HG02798 (cell line): ENCODE data around the gene GCHFR.

Source experiments
- ATAC-seq: cut with Tn5 transposase; IDR thresholded peaks from one replicate; pipeline ENCODE4 v1.9.1; 2021; ENCODE audit warnings: mild to moderate bottlenecking; ENCODE audit not compliant: unreplicated experiment, poor library complexity

GCHFR gene

DNA sequence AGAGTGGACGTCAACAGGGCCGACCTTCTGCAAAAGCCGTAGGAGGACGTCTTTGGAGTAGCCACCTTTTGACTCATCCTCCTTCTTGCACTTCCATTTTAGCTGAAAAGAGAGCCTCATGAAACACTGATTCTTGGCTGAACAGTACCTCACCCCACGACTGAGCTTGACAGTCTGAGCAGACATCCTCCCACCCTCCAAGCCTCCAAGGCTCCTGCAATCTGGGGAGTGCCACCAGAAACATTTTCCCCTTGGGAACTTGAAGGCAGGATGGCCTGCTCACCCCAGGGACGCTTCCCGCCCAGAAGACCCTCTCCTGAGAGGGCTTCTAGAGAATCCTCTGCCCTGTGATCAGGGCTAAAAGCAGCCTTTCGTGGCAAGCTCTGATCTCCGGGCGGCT lies 11.1 kb downstream of the GCHFR start:
- ATAC-seq: no peak

DNA sequence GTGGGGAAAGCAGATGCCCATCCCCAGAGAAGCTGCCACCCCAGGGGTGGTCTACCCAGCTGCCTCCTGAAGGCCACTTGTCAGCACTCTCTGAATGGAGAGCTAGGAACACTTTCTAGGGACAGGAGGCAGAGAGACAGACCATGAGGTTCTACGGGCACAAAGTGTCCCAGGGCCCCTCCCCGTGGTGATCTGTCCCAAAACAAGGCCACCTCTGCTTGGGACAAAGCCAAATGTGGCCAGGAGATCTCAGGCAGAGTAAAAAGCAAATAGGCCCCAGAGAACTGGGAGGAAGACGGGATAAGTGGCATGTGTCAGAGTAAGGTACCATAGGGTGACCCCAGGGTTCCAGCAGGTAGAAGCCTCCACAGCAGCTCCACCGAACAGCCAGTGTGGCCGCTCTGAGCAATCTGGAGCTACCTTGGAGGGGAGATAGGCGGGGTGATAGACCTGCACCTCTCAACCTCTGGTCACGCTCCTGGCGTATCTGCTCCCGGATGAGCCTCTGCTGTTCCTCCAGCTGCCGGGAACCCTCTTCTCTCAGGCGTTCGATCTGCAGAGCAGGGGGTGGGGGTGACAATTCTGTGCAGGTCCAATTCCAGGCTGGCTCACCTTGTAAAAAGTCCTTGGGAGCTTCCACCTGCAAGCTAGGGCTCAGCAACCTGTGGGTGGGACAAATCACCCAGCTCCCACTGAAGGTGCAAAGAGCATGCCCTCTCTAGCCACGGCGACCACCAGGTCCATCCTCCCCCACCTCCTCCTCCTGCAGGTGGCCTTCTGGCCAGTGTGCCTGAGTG lies 12.1 kb downstream of the GCHFR start:
- ATAC-seq: no peak

DNA sequence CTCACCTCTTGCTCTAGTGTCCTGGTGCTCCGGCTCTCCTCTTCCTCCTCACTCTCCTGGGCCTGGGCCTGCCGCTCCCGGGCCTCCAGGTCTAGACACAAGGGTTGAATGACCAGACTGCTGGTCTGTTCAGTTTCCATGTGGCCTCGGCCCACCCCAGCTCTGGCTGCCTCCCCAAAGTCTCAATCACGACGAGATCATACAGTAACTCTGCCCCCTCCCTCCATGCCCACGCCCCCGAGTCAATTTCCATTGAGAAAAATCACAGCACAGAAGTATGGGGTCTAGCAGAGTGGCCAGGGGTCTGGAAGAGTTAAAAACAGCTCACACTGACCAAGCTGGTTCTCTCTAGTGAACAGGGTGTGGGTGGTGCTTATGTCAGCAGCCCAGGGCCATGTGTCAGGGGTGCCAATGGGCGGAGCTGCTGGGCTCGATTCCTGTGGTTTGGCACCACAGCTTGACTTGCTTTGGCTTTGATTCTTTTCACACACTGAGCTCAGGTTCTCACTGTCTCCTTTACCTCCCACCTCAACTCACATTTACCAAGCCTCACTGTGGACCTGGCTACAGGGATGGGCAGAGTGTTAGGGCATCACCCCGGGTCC lies 12.8 kb downstream of the GCHFR start:
- ATAC-seq: no peak

DNA sequence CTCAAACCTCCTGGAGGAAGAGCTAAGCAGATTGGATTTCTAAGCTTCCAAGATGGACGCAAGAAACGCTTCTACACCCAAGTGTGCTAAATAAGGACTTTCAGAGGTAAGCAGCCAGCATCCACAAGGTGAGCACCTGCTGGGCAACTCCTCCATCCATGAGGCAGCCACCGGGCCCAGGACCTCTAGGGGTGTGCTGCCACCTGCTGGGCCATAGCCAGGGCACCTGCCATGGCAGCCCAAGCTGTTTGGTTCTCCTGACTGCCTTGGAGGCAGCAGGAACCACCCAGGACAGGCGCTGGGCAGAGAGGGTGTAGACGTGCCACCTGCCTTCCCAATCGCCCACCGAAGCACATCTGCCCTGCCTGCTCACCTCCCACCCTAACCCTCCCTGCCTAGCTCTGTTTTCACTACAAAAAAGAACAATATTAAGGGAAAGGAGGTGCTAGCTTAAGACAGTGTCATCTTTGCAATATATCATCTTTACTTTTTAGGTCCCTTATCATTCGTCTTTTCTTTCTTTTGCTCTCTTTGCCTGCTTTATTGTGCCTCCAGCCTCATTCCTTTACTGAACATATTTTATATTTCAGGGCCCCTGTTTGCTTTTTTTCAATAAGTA lies 18.9 kb downstream of the GCHFR start:
- ATAC-seq: peak; percentile 75

DNA sequence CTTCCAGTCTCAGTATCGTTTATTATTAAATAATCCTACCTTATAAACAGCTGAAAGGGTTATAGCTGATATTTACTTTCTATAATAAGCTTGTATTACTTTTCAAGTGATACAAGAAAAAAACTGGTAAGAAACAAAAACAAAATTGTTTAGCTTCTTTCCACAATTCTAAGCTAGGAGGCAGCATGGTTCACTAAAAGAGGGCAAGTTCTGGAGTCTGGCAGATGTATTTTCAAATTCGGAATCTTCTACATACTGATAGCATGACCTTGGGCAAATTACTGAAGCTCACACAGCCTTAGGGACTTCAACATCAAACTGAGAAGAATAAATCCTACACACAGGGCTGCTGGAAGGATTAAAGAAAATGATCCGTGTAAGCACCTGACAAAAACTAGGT lies 21.3 kb downstream of the GCHFR start:
- ATAC-seq: no peak

DNA sequence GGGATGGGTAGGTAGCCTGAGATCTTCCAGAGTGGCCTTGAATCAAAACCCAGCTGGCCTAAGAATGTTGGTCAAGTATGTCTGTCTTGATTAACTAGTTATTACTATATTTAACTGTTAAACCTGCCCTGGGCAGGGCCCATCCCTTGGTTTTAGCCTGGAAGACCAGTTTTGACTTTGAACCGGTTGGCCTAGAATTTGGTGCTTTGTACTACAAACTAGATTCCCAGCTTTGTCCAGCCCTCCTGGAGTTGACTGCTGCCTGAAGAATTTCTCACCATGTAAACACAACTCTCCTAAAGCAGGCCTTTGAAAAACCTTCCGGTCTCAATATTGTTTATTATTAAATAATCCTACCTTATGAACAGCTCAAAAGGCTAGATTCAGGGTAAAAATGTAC lies 21.9 kb downstream of the GCHFR start:
- no peak for ATAC-seq

DNA sequence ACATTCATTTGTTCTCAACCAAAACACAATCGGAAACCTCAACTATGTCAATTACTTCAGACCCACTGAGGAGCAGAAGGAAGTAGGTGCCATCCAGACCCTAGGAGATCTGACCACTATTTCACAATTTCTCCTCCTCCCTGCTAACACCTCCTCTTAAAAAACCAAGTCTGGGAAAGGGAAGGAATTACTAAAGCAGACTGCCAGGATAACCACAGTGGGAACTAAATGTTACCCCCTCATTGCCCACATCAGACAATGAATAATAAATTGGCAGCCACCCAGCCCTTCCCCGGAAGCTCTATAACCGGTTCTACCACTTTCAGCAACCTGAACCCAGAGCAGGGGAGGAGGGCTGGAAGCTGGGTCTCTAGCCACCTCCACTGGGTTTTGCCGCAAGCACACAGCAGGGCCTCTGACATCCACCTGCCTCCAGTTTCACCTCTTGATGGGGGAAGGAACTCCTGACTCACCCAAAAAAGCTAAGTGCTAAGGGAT lies 23.5 kb downstream of the GCHFR start:
- no peak for ATAC-seq

DNA sequence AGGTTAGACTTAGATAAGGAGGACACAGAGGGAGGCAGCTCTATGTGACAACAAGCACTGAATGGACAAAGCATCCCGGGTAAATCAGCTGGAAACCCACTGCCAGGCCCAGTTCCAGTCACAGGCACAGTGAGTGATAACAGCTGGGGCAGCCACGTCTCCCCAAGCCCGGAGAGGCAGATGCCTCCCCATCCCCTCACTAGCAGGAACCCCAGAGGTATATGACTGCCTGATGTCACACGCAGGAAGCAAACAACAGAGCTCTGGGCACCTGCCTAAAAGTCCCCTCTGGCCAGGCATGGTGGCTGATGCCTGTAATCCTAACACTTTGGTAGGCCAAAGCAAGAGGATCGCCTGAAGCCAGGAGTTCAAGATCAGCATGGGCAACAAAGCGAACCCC lies 24.1 kb downstream of the GCHFR start:
- ATAC-seq: no peak

DNA sequence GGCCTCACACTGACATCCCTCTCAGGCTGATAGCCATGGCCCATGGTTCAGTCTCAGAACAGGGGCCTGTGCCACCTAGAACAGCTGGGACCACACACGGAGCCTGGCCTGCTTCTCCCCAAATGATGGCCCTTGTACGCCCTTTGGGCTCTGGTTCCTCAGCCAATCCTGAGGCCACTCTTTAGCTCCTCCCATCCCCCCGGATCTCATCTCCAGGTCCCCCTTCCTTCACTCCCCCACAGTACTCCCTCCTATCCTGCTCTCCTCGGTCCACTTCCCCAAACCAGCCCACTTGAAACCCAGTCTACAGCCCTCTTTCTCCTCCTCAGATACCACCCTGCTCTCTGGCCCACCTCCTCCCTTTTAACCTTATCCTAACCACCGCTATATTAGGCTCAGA lies 25.3 kb downstream of the GCHFR start:
- no peak for ATAC-seq

DNA sequence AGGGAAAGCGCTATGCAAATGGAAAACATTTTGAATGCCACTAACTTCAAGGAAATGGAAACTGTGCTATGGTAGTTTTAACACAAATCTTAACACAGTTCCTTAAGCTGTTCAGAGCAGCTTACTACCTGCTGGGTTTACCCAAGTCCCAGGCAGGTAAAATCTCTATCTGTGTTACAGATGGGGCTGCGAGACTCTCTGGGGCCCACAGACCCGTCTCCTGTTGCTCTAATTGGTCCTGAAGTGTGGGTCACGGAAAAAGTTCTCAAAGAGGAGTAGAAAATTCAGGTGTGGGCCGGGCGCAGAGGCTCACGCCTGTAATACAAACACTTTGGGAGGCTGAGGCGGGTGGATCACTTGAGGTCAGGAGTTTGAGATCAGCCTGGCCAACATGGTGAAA lies 26.1 kb downstream of the GCHFR start:
- ATAC-seq: no peak

DNA sequence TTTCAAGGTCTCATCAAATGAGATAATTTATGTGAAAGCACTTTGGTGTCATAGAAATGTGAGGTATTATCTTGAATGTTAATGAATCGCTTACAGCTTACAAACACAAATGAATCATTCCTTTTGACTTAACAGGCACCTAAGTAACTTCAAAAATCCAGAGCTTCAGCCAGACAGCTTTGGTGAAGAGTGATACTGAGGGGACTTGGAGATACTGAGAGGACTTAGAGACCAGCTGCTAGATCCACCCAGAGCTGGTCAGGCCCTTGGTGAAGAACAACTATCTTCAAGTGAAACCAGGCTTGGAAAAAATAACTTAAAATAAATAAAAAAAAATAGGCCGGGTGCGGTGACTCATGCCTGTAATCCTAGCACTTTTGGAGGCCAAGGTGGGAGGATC lies 26.9 kb downstream of the GCHFR start:
- ATAC-seq: no peak

DNA sequence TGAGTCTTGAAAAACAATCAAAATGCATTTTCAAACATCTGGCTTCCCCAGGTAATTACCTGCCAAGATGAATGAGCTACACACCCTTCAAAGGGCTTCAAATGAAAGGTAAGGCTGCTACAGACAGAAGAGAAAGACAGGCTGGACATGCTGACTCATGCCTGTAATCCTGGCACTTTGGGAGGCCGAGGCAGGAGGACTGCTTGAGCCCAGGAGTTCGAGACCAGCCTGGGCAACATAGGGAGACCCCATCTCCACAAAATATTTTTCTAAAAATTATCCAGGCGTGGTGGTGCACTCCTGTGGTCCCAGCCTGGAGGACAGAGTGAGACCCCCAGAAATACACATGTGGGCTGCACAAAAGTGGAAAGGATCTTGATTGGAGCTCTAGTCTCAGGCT lies 28.5 kb downstream of the GCHFR start:
- ATAC-seq: no peak

DNA sequence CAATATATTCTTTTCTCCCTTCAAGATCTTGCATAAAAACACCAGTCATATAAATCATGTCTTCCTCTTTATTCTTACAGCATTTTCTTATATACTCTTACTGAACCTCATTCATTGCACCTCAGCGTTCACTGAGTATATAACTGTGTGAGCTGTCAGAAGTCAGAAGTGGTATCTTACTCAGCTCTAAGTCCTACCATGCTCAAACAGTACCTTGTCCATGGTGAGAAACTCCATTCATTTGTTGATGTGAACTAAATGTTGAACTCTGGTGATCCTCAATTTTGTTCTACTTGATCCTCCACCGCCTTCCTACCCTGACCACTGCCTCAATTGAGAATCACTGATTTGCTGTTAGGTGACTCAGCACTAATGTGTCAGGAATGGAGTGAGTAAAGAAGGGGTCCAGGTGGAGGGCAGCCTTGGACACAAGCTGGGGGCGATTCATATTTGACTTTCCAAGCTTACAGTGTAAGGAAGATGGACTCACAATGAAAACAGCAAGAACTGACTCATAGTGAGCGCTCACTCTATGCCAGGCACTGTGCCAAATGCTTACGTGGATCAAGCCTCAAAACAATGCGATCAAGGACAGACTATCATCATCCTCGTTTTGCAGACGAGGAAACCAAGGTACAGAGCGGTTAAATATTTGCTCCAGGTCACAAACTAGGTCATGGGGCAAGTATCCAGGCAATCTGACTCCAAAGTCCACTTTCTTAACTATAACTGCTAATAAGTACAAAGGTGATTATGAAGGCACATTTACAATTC lies 29.5 kb downstream of the GCHFR start:
- ATAC-seq: no peak

DNA sequence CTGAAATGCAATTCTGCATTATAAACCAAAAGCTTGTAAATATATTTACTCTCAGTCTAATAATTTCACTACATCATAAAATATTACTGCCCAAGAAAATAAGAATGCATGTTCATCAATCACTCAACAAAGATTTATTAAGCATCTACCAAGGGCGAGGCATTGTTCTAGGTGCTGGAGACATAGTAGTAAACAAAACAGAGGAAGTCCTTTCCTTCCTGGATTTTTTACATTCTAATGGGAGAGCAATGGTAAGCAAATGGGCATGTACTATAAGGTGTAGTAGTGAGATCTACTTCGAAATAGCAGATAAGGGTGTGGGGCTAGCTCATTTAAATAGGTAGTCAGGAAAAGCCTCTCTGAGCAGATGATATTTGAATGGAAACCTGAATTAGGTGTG lies 32.2 kb downstream of the GCHFR start:
- no peak for ATAC-seq

DNA sequence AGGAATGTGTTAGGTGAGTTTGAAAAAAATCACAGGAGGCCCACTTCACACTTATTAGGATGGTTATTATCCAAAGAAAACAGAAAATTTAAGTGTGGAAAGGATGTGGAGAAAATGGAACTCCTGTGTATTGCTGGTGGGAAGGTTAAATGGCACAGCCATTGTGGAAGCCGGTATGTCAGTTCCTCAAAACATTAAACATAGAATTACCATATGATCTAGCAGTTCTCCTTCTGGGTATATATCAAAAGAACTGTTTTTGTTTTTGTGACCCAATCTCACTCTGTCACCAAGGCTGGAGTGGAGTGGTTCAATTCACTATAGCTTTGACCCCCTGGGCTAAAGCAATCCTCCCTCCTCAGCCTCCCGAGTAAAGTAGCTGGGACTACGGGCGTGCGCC lies 32.6 kb downstream of the GCHFR start:
- ATAC-seq: no peak

DNA sequence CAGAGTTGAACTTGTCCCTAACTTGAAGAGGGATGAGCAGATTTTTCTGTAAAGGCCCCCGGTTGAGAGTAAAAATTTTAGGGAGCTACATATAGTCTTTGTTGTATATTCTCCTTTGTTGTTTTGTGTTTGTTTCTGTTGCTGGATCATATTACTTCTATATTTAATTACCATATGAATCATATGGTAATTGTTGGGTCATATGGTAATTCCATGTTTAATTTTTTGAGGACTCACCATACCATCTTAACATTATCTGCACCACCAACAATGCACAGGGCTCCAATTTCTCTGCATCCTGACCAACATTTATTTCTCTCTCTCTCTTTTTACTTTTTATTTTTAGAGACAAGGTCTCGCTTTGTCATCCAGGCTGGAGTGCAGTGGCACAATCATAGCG lies 35.7 kb downstream of the GCHFR start:
- ATAC-seq: no peak

DNA sequence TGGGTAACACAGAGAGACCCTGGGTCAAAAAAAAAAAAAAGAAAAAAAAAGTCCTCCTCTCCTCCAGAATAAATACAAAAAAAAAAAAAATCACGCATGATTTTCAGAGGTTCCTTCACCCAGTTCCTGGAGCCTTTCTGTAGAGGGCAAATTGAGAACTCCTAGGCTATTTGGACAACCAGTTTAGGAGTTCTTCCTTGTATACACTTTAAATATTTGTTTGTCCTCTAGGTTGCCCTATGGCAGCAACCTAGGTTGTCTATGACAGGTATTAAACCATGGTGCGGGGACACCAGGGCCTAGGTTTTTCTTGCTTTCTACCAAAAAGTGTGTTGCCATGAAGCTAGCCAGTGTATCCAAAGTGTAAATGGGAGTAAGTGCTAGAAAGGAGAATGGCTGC lies 39.2 kb downstream of the GCHFR start:
- no peak for ATAC-seq

DNA sequence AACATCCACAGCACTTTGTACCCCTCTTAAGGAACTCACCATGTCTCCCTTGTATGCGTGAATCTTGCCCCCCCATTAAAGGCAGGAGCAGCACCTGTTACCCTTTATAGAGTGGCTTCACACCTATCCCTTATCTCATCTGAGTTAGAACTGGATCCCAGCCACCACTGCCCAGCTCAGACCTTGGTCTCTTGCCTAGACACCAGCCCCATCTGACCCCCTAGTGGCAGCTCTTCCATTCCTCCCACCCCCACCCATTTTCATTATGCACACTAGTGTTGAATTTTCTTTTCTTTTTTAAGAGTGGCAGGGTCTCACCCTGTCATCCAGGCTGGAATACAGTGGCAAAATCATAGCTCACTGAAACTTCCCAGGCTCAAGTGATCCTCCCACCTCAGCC lies 39.8 kb downstream of the GCHFR start:
- no peak for ATAC-seq

DNA sequence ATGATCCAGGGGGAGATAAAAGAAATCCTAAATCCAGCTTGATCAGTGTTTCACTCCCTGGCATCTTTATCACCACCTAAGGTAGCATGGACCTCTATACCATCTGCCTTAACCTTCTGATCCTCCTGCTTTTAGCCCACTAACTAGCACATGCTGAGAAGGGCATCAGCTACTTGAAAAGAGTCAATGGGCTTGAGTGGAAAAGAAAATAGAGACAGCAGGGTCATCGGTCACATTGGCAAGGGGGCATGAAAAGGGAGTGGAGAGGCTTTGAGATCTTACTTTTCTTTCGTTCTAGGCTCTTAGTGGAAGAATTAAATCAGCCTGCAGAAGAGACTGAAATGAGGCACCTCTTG lies 42.8 kb downstream of the GCHFR start:
- no peak for ATAC-seq

DNA sequence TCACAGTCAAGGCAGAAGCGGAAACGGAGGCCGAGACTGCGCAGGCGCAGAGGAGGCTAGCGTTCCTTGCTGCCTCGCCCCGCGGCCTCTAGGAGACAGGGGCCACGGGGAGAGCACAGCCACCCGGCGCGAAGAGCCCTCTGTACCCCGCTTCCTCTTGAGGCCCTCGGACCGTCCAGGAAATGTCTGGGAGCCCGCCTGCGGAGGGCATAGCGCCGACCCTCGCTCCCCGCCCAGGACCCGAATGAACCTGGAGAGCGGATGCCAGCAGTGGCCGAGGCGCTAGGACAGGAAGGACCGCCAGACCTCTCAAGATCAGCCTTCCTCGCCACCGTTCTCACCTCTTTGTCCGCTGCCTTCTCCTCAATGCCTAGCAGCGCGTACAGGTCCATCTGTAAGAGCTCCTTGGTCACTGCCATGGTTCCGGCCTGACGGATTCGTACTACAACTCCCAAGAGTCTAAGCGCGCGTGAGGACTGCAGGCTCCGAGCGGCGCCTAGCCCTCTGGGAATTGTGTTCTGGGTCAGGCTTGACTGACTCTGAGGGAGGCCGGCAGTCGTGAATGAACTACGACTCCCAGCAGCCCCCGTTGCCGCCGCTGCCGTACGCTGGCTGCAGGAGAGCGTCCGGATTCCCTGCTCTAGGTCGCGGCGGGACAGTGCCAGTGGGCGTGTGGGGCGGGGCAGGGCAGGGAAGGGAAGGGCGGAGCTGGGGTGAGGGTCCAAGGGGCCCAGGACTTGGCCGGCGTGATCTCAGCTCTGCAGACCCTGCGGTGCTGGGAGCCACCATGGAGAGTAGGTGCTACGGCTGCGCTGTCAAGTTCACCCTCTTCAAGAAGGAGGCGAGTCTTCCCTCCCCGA lies 43.4 kb downstream of the GCHFR start, which contains the start of the genes DNAJC17 and ZFYVE19:
DNAJC17 (minus strand) TSS at position 446 of the 860 bp plus-strand sequence; CDS start at position 419, 27 bp downstream.
ZFYVE19 (plus strand) TSS at position 62 of the 860 bp plus-strand sequence; CDS start at position 563, 501 bp downstream.
- ATAC-seq: peak; percentile 95
